Hematopoietic multipotent progenitor cell treated with erythropoietin and hydrocortisone succinate and interleukin-3 and kit ligand, for 15 days (in vitro differentiated cells): Measurements from ENCODE around the gene ANKRD12.
"Not testable (repeated sequence)": the region's sequence is repeated elsewhere in the genome, so short reads cannot be mapped to it uniquely, and the experiment has no call there.

ENCODE experiments used
- DNase-seq: peaks from one replicate; pipeline ENCODE4 v3.0.0-alpha.2; 2015; ENCODE audit warnings: low spot score

ANKRD12 gene

DNA sequence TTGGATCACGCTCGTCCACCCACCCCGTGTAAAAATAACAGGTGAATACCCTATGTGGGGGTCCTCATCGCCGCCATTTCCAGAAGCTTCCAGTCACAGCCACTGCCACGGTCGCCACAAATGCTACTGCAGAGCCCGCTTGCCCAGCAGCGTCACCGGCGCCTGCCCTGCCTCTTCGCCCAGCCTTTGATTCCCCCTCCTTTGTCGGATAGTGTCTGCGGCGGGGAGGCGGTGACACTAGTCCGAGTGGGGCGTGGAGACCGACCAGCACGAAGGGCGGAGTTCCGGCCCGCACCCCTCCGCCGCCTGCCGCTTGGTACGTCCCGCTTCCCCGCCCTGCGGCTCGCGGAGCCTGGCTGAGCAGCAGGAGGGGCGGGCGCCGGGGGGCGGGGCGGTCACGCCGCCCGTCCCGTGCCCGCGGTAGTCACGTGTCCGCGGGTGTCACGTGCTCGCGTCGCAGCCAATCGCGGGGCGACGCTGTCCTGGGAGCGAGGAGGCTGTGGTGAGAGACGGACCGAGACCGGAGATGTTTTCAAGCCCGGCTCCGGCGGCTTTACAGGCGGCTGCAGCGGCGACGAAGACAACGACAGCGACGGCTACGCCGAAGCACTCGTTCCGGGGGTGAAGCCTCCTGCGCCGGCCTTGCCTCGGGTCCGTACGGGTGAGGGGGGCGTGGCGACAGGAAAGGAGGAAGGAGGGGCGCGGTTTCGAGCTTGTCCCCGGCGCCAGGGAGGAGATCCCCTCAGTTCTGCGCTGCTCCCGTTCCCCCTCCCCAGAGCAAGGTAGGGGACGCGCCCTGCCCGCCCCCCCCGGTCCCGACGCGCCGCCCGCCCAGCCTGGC lies at the start of gene ANKRD12:
Gene ANKRD12, plus strand, starts transcription at position 467 of the 841 bp plus-strand sequence. CDS start 45,652 bp downstream, outside the sequence.
- DNase-seq, result peak; percentile 96

DNA sequence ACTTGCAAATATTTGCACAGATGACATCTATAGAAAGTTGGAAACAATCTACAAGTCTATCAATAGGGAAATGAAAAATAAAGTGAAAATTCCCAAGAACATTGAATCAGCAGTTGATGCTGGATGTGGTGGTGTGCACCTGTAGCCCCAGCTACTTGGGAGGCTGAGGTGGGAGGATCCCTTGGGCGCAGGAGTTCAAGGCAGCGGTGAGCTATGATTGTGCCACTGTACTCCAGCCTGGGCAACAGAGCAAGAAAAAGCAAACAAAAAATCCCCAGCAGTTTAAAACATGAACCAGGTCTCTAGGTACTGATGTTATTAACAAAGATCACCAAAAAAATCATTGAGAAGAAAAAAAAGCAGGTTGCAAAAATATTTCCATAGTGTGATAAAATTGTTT lies 49.4 kb upstream of the ANKRD12 start:
- no peak for DNase-seq

DNA sequence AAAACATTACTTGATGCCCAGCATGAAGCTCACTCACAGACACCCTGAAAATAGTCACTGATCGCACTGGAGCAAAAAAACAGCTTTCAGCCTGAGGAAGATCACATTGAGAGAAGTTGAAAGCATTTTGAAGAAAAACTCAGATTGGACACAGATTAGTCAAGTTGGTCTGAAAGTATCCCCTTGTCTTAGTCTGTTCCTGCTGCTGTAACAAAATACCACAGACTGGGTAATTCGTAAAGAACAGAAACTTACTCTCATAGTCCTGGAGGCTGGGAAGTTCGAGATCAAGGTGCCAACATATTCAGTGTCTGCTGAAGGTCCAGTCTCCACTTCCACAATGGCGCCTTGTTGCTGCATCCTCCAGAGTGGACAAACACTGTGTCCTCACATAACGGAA lies 48.3 kb upstream of the ANKRD12 start:
- DNase-seq, result no peak

DNA sequence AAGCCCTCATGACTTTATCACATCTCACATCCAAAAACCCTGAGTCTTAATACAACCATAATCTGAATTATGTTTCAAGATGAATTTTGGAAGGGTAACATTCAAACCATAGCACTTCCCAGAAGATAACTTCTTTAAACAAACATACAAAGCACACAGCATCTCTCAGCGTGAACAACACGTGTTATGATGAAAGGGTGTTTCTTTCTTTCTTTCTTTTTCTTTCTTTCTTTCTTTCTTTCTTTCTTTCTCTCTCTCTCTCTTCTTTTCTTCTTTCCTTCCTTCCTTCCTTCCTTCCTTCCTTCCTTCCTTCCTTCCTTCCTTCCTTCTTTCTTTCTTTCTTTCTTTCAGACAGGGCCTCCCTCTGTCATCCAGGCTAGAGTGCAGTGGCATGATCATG lies 47.9 kb upstream of the ANKRD12 start:
- DNase-seq, result not testable (repeated sequence)

DNA sequence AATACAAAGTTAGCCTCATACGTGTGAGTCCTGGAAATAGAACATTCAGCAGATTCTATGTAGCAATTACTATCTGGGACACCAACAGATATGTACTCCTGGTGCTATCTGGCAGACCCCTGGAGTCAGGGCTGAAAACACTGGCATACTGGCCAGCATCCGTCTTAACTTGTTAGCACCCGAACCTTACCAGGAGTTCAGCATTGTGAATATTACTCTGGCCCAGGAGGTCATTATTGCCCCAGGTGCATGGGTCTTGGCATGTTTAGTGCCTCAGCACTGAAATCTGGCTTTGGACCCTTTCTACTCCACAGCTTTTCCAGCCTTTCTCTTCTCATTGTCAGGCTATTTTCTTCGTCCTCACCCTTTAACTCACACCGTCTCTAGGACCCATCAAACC lies 46.0 kb upstream of the ANKRD12 start:
- no peak for DNase-seq

DNA sequence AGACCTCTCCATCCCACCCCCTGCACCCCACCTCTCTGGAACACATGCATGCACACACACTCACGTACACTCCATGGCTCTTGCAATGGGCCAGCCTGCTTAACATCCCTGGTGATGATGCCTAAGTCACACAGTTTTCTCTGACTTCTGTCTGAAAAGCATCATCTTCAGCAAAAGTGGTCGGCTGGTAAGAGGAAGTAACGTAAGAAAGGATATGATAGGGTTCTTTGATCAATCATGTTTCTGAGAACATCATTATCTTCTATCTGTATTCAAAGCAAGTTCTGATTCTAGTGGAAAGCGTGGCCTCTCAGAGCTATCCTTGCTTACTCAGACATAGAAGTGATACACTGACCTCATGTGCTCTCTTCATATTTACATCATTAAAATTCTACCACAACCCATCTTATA lies 45.5 kb upstream of the ANKRD12 start:
- no peak for DNase-seq

DNA sequence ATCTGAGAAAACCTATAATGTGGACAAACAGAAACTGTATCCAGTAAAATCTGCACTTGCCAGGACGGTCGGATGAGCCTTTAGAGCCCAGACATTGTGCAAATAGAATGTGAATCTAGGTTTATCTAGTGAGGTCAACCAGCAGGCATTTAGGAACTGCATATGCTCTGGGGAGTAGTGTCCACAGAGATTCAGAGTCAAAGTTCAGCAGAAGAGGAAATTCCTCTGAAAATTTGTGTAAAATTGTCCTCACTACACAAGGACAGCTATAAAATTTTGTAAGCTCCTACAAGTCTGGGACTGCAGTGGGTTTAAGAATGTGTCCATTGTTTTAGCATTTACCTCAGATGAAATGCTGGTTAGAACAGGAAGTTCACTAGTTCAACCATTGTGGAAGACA lies 43.9 kb upstream of the ANKRD12 start:
- DNase-seq, result no peak

DNA sequence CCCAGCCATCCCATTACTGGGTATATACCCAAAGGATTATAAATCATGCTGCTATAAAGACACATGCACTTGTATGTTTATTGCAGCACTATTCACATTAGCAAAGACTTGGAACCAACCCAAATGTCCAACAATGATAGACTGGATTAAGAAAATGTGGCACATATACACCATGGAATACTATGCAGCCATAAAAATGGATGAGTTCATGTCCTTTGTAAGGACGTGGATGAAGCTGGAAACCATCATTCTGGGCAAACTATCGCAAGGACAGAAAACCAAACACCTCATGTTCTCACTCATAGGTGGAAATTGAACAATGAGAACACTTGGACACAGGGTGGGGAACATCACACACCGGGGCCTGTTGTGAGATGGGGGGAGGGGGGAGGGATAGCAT lies 43.5 kb upstream of the ANKRD12 start:
- DNase-seq, result not testable (repeated sequence)

DNA sequence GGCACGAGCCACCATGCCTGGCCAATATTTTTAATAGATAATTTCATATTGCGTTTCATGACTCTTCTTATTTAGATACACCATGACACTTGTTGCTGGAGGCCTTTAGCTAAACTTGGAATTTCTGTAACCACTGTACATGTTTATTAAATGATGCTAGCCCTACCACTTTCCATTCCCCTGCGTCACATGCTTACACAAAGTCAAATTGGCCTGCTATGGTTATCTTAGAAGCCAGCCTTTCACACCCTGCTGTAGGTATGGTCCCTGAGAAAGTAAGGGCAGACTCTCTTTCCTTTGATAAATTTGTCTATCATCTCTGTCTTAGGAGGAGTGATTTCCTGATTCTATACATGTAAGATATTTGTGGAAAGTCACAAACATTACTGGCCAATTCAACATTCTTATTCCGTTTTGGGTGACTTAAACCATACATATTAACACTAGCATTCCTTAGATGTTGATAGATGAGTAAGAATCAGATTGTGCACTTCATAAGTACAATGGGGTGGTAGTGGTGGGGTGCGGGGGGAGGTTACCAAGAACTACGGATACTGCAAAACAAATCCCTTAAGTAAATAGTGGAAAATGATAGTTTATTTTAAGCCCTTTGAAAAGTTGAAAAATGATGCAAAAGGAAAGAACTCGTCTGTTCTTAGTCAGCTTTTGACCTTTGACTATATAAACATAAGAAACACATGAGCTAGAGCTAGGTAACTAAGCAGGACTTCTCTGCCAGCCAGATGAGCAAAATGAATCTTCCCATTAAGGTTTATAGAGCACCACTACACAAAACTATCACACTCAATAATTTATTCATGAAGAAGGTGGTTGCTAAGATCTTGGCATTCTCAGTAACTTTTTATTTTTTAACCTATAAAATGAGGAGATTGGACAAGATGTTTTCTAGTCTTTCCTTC lies 42.0 kb upstream of the ANKRD12 start:
- DNase-seq, result no peak

DNA sequence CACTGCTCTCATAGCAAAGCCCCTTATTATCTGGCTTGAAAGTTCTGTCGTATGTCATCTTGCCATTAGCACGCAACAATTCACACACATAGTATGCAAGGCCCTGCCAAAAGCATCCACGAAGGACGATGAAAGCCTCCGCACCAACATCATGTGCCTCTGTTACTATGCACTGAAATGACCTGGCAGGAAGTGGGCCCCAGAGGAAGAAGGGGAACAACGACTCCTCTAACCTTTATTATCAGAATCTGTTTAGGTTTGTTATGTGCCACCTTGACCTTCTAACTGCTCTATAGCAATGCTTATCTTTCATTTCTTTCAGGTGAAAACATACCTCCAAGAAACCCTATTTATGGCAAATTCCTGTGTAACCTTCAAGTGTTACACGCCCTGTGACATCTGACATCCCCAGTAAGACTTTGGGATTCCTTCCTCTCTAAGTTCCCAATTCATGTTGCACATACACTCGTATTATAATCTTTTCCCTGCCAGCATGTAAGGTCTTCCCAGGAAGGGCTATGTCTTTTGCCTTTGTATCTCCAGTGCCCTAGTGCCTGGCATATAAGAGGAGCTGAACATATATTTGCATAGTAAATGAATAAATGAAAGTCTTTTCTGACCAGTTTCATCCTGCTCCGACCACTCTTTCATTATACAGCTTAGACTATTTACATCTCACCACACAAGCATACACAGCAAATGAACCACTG lies 41.1 kb upstream of the ANKRD12 start:
- no peak for DNase-seq

DNA sequence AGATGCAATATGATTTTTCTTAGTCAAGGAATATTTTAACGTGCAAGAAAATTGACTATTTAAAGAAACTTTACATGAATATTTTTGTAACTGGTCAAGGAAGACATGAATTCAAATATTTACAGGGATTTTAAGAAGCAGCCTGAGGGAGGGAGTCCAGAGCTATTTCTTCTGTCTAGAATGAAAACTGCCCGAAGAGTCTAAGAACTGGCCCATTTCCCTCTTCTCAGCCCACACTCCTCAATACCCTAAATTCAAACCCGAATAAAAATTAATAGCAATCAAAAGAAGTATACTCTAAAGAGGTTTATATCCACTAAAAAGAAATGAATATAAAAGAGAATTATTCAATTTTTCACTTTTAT lies 40.6 kb upstream of the ANKRD12 start:
- no peak for DNase-seq

DNA sequence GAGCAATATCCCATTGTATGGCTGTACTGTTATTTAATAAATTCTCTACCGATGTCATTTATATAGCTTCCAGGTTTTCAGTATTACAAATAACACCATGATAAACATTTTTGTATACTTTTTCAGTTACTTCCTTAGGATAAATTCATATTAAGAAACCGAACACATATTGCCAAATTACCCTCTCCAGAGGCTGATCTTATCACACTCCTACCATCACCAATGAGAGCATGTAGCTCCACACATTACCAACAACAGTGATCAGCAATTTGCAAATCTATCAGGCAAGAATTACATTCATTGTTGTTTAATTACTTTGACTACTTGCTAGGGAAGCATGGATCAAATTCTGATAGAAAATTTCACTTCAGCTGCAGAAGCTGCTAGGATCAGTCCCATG lies 39.9 kb upstream of the ANKRD12 start:
- no peak for DNase-seq

DNA sequence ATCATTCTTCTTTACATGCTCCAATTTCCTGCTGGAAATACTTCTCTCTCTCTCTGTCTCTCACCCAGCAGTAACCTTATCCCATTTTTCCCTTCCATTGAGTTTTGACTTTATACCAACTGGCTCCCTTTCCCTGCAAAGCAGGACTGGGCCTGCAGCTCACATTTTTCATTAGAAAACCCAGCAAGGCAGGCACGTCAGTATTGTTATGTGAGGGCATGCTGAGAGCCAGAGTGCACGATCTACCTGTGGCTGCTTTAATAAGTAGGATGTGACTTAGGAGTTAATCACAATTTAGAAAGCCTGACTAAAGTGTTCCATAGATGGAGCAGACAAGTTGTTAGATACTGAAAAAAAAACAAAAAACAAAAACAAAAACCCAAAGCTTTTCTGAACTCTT lies 39.2 kb upstream of the ANKRD12 start:
- no peak for DNase-seq

DNA sequence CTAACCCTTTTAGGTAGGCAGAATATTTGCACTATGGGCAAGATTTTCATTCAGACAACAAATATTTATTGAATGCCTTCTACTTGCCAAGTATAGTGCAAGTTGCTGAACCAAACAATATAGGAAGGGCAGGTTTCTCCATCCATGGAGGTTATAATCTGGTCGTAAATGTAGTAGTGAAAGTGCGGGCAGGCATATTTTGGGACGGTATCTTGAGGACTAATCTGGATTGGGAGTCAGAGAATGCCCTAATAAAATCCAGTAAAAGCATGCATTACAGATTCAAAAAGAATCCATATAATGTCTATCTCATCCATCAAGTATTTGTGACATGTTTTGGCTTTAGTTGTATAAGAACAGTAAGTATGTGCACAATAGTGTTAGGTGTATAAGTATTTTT lies 35.8 kb upstream of the ANKRD12 start:
- no peak for DNase-seq

DNA sequence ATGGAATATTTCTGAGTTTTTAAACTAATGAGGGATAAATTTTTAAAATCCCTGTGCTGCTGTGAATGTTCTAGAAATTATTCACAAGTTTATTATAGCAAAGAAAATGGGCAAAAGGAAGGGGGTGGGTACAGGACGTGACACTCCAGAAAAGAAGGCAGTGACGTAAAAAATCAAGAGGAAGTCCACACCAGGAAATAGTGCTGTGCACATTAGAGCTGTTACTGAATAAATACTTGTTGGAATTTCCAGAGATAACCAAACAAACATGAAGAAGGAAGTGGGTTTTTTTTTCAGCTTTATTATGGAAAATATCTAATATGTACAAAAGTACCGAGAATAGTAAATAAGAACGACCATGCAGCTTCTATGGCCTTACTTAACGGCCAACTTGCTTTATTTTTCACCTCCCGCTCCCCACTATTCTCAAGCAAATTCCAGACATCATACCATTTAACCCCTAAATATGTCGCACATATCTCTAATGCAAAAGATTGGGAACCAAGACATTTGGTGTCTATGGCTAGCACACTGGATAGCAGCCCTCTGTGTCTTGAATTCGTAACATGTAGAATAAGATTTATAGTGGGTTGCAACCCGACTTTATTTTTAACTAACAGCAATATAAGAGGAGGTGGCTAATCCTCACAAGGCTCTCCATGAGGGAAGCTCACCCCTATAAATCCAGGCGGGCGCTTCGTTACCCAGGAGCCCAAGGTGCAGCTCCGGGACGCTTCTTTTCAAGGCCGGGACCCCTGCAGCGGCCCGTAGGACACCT lies 34.7 kb upstream of the ANKRD12 start:
- no peak for DNase-seq

DNA sequence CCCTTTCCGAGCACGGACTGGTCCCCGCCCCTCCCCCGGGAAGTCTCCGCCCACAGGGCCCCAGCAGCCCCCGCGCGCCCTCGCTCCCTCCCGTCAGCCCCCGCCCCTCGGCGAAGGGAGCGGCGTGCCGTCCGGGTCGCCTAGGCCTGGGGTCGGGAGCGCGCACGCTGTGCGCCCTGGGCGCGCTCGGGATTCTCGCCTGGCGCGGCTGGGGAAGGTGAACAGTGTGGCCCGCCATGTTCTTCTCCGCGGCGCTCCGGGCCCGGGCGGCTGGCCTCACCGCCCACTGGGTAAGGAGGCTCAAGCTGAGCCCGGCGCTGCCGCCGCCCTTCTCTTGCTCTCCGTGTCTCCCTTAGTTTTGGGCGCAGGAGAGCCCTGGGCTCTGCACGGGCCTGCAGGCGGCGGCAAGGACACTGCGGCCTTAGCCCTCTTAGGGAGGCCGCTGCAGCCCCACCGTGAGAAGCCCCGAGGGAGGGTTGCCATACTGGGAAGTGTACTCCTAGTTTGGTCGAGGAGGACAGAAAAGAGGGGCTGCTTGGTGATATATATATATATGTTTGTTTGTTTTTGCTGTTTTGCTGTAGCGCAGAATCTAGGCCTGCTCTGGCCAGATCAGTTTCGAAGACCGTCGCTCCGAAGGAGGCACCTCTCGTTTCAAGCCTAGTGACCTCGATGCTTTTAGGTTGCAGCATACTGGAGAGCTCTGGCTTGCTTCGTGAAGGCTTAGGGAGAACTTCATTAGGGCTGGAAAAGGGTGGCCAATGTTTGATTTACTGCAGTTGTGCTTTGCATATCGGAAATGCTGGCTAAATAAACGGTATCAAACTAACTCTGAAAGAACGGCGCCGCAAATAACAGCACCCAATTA lies 33.8 kb upstream of the ANKRD12 start, which contains the start of gene NDUFV2:
Gene NDUFV2, plus strand, starts transcription at position 192 of the 868 bp plus-strand sequence. Its CDS starts 45 bp downstream, at position 237.
- peak; percentile 95 for DNase-seq

DNA sequence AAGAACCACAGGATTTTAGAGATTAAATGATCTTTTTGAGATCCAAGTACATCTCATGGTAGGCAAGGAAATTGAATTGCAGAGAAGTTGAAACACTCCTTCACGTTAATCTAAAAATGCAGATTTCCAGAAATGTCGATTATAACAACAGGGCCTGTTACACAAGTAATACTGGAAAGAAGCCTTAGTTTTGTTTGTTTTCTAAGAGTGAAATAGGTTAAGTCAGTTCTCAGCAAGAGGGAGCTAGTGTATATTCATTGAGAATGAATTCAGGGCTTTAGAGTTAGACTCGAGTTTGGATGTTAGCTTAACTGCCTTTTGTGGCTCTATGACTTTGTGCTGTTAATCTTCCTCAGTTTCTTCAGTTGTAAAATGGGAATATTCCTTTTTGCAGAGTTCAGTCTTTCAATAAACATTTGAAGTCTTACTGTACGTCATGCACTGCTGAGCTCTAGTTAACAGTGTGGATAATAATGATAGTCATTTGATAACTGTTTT lies 33.2 kb upstream of the ANKRD12 start:
- DNase-seq, result peak; percentile 50

DNA sequence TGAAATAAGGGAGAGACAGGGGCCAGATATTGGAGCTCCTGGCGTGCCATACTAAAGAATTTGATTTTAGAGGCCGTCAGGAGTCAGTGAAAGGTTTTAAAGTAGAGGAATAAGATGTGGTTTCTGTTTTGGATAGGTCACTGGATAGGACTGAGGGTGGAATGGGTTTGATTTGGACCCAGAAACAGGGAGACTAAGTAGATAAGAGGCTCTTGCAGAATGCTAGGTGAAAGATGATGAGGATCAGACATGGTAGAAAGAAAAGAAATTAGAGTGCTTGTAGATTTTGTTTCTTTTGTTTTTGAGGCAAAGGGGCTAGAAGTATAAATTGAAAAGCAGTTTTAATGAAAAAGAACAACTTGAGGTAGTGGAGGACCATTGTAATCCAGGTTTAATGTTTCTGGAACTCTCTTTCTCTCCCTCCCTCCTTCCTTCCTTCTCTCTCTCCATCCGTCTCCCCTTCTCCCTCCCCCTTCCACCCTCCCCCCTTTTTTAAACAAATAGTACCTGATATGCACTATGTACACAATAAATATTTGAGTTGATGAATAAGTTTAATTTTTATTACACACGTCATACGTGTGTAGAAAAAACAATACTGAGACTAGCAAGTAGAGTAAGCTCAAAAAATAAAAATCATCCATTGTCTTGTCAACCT lies 32.2 kb upstream of the ANKRD12 start:
- DNase-seq, result no peak

DNA sequence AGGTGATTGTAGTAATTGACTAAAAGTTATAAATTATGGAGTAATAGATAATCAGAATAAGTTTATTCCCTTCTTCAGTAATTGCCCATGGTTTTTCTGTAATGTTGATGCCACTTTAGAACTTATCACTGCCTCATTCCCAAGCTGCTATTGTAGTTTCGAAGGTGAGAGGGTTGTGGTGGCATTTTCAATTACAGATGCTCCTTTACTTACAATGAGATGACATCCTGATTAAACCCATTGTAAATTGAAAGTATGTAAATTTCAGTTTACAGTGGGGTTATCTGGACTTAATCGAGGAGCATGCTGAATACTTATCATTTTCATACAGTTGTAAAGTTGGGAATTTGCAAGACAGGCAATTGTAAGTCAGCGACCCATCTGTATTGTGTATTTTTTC lies 31.2 kb upstream of the ANKRD12 start:
- no peak for DNase-seq

DNA sequence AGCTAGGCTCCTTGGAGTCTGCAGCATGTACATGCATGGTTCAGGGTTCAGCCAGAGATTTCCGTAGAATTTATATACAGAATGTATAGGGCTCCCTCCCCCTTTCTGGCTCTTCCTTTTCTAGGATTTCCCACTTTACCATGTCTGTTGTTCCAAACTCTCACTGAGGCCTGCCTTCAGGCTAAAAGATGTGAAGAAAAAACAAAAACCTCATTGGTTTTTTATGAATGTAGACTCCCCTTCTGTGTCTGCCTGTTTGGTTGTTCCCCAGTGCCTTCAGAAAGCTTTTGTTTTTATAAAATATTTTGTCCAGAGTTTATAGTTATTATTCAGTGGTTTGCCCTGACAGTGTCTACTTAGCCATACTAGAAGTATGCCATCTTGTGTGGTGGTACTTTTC lies 30.5 kb upstream of the ANKRD12 start:
- DNase-seq, result no peak
